Fibroblast of pulmonary artery (primary cell): ENCODE results near the gene SPATA20.

ENCODE experiments used
- DNase-seq: peaks from one replicate; pipeline ENCODE4 v3.0.0-alpha.2; 2010; ENCODE audit warnings: low read depth
- H3K4me3 ChIP-seq: replicated peaks from 2 replicates; pipeline ENCODE4 v1.5.1; 2011; ENCODE audit warnings: low read depth, mild to moderate bottlenecking, control low read depth, low read length, moderate library complexity
- CTCF ChIP-seq: IDR thresholded peaks from 2 replicates; pipeline ENCODE4 v1.5.1; 2011; ENCODE audit warnings: mild to moderate bottlenecking, control low read depth, low read length, inconsistent platforms; ENCODE audit errors: missing control alignments

SPATA20 gene

DNA sequence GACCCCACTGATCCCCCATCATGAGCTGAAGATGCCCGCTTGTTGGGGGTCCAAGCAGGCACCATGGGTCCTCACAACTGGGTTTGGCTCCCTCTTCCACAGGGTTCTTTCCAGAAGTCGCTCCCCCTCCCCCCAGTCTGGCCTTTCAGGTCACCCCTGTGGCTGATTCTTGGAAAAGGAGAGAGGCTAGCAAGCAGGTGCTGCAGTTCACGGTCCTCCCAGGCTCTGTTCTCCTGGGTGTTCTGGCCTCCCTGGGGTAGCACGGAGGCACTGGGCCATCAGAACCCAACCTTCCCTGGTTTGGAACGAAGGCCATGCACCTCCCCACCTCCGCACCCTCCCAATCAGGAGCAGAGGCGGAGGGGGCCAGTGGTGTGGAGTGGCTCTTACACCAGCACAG lies 32.4 kb downstream of the SPATA20 start:
- no peak for TF ChIP-seq CTCF
- H3K4me3 ChIP-seq = no peak overlapping the region
- no peak for DNase-seq

DNA sequence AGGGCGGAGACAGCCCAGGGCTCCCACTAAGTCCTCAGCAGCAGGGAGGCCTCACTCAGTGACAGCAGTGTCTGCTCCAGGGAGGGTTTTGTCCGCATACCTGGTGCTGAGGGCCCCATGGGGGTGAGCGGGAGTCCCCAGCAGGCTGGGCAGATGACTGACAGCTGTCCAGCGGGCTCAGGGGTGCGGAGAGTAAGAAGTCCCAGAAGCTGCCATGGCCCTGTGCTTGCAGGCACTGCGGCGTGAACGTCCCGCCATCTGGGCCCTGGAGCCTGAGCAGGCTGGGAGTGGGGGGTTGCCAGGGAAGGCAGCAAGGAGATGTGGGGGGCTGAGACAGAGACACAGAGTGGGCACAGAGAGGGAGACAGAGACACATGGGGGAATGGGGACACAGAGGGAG lies 33.7 kb downstream of the SPATA20 start:
- no peak overlapping the region for H3K4me3 ChIP-seq
- no peak for DNase-seq
- no peak for TF ChIP-seq CTCF

GRCh38 chr17:50581316-50581715 lies 34.3 kb downstream of the SPATA20 start:
- no peak for TF ChIP-seq CTCF
- no peak for DNase-seq
- H3K4me3 ChIP-seq = no peak overlapping the region

GRCh38 chr17:50582741-50583140 lies 35.8 kb downstream of the SPATA20 start:
- no peak for DNase-seq
- TF ChIP-seq CTCF = no peak
- H3K4me3 ChIP-seq = no peak overlapping the region

DNA sequence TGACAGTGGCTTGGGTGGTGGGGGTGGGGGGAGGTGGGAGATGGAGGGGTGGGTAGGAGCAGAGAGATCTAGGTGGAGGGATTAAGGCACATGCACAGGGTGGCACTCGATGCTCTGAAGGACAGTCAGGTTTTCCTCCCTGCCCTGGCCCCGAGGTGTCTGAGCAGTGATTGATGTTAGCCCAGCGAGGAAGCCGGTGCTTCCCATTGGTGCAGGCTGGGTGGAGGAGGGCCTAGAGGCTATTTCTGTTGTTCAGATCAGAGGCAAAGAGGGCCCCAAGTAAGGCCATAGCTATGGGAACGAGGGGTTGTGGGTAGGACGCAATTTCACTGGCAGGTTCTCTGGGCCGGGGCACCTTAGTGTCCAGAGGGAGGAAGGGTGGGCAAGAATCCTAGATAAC lies 36.7 kb downstream of the SPATA20 start:
- no peak for DNase-seq
- no peak overlapping the region for H3K4me3 ChIP-seq
- TF ChIP-seq CTCF = no peak

DNA sequence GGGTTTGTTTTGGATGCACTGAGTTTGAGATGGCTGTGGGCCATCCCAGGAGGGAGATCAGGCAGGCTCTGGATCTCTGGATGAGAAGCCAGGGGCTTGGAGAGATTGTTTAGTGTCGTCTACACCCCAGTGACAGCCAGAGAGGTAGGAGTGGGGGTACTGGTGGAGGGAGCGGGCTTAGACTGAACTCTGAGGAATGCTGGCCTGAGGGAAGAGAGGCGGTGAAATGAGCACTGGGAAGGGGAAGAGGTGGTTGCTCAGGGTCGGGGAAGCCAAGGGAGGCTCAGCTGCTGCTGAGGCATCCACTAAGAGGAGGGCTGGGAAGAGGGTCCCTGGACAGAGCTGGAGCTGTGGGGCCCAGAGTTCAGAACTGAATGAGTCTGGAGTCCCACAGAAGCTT lies 37.1 kb downstream of the SPATA20 start:
- TF ChIP-seq CTCF = no peak
- DNase-seq = no peak
- no peak overlapping the region for H3K4me3 ChIP-seq

DNA sequence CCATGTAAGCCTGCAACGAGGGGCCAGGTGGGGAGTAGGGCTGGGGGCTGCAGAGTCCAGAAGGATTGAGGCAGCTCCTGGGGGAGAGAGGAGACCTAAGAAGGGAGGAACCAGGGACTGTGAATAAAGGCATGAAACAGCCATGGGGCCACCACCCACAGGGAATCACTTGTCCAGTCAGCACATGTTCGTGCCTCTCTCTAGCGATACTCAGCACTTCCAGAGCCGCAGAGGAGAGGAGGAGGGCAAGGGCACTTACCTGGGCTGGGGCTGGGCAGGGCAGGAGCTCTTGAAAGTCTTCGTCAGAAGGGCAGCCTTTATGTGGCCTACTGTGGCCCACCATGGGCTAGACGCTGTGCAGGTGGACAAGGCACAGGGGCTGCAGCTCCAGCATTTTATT lies 37.8 kb downstream of the SPATA20 start:
- TF ChIP-seq CTCF = no peak
- no peak overlapping the region for H3K4me3 ChIP-seq
- no peak for DNase-seq
